Liver (tissue), 3 donors: Measurements from ENCODE around the gene OGDHL.

Experiments used
- CTCF ChIP-seq: fragments of 150-350 bp; IDR thresholded peaks from 2 replicates; pipeline ENCODE4 v1.5.1; 2017; ENCODE audit warnings: improper control_type of control experiment, low read depth, low read length; ENCODE audit not compliant: missing input control
- GABPA ChIP-seq, 2 donors: IDR thresholded peaks in 1 of 2; conservative IDR thresholded peaks in 1 of 2; 2 replicates each; pipeline ENCODE4 v1.6.1; 2016; ENCODE audit warnings: antibody characterized with exemption in 2 of 2, mild to moderate bottlenecking in 1 of 2, moderate library complexity in 1 of 2
- MAX ChIP-seq: IDR thresholded peaks from 2 replicates; pipeline ENCODE4 v1.6.1; 2016; ENCODE audit warnings: antibody characterized with exemption
- RAD21 ChIP-seq, 2 donors: IDR thresholded peaks; 2 replicates each; pipeline ENCODE4 v1.6.1; 2016; ENCODE audit warnings: antibody characterized with exemption in 2 of 2, mild to moderate bottlenecking in 2 of 2
- REST ChIP-seq: IDR thresholded peaks from 2 replicates; pipeline ENCODE4 v1.6.1; 2016; ENCODE audit warnings: antibody characterized with exemption, mild to moderate bottlenecking
- TAF1 ChIP-seq: conservative IDR thresholded peaks from 2 replicates; pipeline ENCODE4 v1.6.1; 2016; ENCODE audit warnings: antibody characterized with exemption, mild to moderate bottlenecking
- donor health status: healthy.
- donor health status: healthy.

- no peak for TF ChIP-seq REST
- no peak for TF ChIP-seq TAF1
- TF ChIP-seq CTCF, result no peak
- no peak for TF ChIP-seq MAX
- no peak for TF ChIP-seq RAD21 (IDR thresholded peaks at IDR 0.05)
- TF ChIP-seq GABPA (IDR thresholded peaks at IDR 0.05 in 1 of 2, conservative IDR thresholded peaks at IDR 0.05 in 1 of 2), result no peak
Observed at GRCh38 chr10:49768329-49768728, 6.2 kb upstream of the OGDHL start.
